HT1080 (cell line): ENCODE results near the gene PAK4. TPM values are rescaled to one million over a fixed set of nuclear protein-coding genes. Genes with fewer than 3 reads are reported as not detected.
A peak's percentile ranks its signal among the peaks of the same experiment; 100 is the strongest.
"Not testable (repeated sequence)": the region's sequence is repeated elsewhere in the genome, so short reads cannot be mapped to it uniquely, and the experiment has no call there.

ENCODE experiments used
- DNase-seq: peaks from one replicate; pipeline ENCODE4 v3.0.0-alpha.2; 2015; ENCODE audit warnings: low read depth
- polyA plus RNA-seq, 2 experiments: library from polyadenylated mRNA; depleted of rRNA; stranded (reverse); fragments of >200 nt; gene quantifications; 2 replicates each; pipeline ENCODE4 v1.2.3, GENCODE V29; 2015
- total RNA-seq: library from RNA; depleted of rRNA; stranded (reverse); fragments of >200 nt; shearing (Covaris generic); gene quantifications from 2 replicates; pipeline ENCODE4 v1.2.3, GENCODE V29; 2014; rRNA removed

PAK4 gene
- total RNA-seq: 8.0 and 13.0 TPM in 2 replicates
- 64.1 and 66.0 TPM in 2 replicates for polyA plus RNA-seq (2015; cell fraction: cytosol; rRNA removed)
- polyA plus RNA-seq (2015; cell fraction: nucleus; rRNA removed): 47.8 and 49.8 TPM in 2 replicates

DNA sequence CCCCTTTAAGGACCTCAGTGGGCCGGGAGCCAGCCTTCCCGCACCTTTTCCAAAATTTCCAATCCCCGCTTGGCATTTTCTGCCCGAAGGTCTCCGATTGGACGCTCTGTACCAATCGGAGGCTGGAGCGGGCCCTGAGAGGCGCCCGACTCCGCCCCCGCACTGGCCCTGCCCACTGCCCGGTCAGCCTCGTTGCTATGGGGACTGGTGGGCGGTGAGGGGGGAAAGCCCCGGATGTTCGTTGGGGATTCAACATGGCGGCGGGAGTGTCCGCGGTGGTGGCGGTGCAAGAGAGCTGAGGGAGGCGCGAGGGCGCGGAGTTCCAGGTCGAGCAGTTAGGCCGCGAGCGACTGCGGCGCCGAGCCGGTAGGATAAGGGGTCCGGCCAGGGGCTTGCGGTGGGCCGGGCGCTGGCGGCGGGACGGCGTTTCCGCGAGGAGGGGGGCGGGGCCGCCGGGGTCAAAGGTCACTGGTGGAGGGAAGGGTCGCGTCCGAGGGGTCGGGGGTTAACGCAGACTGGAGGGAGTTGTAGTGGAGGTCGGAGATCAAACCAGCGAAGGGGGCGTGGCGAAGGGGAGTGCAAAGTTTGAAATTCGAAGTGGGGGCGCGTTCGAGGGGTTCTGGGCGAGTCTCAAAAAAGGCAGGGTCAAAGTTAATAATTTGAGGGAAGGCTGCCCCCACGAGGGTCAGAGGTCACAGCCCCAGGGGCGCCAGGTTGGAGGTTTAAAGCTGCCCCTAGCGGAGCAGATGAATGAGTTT lies at the start of gene PAK4:
PAK4 (plus strand) TSS at position 233 of the 758 bp plus-strand sequence. CDS start 43,768 bp downstream, outside the sequence.
- DNase-seq: peak; percentile 97

DNA sequence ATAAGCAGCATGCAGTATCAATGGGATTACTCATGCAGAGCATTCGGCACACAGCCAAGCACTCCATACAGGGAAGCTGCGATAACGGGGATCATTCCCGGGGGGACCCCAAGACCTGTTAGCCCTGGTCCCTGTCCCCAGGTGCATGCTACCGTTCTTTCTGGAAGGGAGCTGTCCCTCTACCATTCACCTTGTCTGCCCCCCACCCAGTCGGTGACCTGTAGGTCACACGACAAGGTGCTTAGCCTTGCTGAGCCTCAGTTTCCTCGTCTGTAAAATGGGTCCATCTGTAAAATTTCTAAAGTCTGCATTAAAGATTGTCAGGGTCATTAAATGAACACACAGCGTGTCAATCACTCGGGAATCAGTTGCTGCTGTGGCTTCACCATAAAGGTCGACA lies 48.3 kb upstream of the PAK4 start:
- DNase-seq: no peak

DNA sequence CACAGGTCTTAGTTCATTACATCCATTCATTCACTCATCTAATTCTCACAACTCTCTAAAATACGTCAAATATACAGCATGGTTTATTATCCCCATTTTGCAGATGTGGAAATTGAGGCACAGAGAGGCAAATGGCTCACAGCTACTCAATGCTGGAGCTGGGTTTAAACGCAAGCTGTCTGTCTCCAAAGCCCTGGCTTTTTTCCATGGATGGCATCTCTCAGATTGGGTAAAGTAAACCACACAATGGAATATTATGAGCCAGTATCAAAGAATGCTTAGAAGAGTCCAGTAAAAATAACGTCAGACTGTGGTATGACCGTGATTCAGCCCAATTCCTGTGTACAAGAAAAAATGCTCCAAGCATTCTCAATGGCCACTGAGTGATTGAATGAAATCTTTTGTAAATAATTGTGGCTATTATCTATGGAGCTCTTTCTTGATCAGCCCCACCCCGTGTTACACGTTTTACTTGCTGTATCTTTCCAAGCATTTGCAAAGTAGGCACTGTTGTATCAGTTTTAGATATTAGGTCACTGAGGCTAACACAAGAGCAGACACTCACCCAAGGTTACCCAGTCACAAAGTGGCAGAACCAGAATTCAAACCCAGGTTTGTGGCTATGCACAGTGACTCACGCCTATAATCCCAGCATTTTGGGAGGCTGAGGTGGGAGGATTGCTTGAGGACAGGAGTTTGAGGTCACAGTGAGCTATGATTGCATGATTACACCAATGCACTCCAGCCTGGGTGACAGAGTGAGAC lies 47.0 kb upstream of the PAK4 start:
- DNase-seq: peak; percentile 99

DNA sequence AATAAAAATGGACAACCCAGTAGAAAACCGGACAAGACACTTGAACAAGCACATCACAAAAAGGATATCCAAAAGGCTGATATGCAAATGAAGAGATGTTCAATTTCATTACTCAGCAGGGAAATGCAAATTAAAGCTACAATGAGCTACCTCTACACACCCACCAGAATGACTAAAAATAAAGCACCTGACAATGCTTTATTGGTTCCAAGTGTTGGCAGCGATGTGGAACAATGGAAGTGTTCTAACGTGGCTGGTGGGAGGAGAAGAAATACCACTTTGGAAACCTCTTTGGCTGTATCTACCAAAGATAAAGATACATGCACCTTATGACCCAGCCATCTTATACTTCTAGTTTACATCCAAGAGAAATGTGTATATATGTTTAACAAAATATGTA lies 45.2 kb upstream of the PAK4 start:
- DNase-seq: no peak

DNA sequence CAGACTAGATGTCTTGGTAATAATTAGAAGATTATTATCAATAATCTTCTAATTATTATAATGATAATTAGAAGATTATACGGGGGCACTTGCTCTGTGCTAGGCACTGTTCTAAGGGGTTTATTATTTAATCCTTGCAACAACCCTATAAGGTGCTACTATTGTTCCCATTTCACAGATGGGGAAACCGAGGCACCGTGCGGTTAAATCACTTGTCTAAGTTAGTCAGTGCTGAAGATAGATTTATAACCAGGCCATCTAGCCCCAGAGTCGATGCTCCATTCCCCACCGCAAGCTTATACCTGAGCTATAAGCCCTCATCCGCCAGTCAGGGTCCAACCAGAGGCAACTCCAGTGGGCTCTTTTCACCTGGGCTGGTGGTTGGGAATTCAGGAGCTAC lies 43.4 kb upstream of the PAK4 start:
- DNase-seq: no peak

DNA sequence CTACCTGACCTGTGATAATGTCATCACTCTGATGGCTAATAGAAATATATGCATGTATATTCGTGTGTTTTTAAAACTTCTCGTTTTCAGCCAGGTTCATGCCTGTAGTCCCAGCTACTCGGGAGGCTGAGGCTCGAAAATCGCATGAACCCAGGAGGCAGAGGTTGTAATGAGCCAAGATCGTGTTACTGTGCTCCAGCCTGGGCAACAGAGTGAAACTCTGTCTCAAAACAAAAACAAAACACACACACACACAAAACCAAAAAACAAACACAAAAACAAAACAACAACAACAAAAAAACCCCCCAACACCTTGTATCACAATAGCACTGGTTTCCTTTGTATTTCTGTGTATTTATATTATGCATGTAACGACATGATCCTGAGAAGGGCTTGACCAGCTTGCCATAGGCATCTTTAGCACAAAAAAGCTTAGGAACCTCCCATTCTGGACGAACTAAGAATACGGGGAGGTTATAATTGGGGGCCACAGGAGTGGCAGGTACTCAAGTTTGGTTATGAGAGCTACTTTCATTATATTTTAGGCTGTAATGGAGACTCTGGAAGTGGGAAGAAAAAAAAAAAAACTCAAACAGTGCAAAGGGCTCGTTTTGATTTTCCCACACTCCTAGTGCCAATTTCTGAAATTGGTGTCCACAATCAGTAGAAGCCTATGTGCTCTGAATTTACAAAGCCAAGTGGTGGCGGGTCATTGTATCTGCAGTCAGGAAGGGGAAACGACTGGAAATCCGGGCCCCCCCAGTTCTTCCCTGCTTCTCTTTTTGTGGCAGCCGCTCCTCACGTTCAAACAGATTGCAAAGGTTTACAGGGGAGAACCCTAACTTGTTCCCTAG lies 42.6 kb upstream of the PAK4 start:
- DNase-seq: no peak

DNA sequence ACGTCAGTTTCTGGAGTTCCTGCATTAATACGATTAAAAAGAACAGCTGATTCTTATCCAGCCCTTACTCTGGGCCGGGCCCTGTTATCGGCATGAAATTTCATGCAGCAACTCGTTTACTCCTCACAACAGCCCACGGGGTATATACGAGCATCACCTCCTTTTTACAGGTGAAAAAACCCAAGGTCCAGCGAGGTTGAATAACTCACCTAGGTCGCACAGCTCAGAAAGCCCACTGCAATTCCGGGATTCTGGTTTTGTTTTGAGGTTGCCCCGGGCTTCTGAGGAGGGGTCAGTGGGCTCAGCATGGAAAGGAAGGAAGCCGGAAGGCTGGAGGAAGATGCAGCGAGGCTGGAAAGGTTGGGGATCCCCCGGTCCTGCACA lies 42.0 kb upstream of the PAK4 start:
- no peak for DNase-seq

DNA sequence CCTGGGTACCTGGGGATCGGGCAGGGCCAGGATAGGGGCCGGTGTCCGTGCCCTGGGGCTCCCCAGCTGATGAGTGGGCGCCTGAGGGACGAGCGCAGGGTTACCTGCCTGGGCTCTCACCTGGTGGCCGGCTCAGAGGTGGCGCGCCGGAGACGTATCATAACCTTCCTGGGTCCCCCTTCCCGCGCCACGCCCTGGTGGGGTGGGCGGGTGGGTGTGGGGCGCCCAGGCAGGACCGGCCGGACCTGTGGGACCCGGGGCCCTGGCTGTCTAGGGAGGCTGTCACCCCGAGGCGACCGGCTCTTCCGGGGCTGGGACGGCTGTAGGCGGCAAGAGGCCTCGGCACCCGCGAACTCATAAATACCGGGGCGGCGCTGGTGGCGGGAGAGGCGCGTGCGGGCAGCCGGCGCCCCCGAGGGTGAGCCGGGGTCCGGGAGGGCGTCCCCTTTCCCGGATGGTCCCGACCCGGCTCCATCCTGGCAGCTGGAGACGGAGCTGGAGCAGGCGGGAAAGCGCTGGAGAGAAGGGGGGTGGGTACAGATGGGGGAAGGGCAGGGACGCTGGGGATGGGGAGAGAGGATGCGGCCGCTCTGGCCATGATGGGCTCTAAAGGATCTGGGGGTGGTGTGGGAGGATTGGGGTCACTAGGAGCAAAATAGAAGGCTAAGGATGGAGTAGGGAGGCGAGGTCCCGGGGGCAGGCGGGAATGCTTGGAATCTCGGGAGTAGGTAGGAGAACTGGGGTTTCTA lies 41.4 kb upstream of the PAK4 start, which contains the start of gene ACP7:
ACP7 (plus strand) TSS at position 386 of the 749 bp plus-strand sequence. CDS start 902 bp downstream, outside the sequence.
- DNase-seq: no peak

DNA sequence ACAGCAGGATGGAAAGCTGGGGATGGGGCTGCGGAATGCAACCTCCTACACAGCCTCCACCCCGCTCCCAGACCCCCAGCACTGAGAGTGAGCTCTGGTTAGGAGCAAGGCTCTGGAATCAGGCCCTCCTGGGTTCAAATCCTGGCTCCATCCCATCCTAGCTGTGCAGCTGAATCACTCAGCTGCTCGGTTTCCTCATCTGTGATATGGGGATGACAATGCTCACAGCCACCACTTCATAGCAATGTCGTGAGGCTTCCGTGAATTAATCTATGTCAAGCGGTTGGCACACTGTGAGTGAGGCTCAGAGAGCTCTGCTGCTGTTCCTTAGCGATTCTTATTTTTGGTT lies 40.9 kb upstream of the PAK4 start:
- DNase-seq: no peak

DNA sequence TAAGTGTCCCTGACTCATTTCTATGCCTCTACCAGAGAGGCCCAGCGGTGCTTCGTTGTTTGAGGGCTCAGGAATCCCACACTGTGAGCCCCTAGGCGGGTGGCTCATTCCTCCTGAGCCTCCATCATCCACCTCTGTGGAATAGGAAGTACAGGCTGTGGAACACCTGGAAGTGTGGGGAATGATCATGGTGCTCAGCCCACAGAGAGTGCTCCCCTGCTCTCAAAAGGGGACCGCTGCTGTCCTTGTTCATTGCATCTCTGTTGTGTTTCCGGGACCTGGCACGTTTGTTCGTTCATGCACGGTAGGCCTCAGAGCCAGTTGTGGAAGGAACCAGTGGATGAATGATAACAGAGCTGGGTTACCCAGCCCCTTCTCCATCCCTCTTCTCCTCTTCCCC lies 40.2 kb upstream of the PAK4 start:
- DNase-seq: no peak

DNA sequence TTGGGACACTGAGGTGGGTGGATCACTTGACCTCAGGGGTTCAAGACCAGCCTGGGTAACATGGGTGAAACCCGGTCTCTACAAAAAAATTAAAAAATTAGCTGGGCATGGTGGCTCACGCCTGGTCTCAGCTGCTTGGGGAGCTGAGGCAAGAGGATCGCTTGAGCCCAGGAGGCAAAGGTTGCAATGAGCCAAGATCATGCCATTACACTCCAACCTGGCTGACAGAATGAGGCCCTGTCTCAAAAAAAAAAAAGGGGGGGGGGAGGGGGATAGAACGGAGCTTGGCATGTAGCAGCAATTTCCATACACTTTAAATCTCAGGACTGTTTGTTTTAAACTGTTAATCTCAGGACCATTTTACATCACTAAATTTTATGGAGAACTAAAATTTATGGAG lies 39.2 kb upstream of the PAK4 start:
- DNase-seq: no peak

DNA sequence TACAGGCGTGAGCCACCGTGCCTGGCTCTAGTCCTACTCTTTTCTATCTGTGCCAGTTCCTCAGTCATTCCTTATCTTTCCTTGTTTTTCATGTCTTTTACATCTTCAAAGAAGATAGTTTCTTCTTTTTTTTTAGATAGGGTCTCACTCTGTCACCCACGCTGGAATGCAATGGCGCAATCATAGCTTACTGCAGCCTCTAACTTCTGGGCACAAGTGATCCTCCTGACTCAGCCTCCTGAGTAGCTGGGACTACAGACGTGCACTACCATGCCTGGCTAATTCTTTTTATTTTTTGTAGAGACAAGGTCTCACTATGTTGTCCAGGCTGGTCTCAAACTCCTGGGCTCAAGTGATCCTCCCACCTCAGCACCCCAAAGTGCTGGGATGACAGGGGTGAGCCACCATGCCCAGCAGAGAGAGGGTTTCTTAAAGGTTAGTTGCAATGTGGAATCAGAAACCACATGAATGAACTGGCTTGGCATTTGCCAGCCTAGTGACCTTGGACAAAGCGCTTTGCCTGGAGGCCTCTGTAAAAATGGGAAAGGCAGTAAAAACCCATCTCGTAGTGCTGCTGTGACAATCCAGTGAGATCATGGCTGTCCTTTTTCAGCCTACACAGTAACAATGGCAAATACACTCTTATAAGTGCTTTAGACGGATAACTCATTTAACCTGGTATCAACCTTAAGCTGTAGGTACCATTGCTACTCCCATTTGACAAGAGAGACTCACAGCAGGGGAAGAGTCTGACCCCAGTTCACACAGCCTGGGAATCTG lies 37.5 kb upstream of the PAK4 start:
- no peak for DNase-seq

DNA sequence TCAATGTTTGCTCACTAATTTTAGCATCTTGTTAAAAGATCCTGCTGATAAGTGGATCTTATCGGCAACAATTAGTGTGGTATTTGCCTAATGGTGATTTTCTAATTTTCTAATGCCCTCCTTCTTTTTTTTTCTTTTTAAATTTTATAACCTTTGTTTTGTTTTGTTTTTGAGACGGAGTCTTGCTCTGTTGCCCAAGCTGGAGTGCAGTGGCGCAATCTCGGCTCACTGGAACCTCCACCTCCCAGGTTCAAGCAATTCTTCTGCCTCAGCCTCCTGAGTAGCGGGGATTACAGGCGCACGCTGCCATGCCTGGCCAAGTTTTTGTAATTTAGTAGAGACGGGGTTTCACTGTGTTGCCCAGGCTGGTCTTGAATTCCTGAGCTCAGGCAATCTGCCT lies 35.6 kb upstream of the PAK4 start:
- not testable (repeated sequence) for DNase-seq

DNA sequence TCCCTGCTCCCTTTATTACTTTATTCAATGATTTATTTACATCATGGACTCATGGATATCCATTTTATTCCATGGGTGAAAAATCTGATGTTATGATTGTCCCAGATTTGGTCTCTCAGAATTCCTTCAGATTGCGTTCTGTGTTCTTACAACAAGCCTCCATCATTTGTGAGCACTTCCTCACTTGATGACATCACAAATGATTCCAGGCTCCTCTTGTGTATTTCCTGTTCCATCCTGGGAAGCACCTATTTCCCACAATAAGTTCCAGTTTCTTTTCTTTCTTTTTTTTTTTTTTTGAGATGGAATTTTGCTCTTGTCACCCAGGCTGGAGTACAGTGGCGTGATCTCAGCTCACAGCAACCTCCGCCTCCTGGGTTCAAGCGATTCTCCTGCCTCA lies 34.7 kb upstream of the PAK4 start:
- no peak for DNase-seq

DNA sequence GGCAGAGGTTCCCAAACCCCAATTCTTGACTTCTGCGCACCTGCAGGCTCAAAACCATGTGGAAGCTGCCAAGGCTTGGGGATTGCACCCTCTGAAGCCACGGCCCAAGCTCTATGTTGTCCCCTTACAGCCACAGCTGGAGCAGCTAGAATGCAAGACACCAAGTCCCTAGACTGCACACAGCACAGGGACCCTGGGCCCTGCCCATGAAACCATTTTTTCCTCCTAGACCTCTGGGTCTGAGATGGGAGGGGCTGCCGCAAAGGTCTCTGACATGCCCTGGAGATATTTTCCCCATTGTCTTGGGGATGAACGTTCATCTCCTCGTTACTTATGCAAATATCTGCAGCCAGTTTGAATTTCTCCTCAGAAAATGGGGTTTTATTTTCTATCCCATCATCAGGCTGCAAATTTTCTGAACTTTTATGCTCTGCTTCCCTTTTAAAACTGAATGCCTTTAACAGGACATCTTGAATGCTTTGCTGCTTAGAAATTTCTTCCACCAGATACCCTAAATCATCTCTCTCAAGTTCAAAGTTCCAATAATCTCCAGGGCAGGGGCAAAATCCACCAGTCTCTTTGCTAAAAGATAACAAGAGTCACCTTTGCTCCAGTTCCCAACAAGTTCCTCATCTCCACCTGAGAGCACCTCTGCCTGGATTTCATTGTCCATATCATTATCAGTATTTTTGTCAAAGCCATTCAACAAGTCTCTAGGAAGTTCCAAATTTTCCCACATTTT lies 29.6 kb upstream of the PAK4 start:
- not testable (repeated sequence) for DNase-seq

DNA sequence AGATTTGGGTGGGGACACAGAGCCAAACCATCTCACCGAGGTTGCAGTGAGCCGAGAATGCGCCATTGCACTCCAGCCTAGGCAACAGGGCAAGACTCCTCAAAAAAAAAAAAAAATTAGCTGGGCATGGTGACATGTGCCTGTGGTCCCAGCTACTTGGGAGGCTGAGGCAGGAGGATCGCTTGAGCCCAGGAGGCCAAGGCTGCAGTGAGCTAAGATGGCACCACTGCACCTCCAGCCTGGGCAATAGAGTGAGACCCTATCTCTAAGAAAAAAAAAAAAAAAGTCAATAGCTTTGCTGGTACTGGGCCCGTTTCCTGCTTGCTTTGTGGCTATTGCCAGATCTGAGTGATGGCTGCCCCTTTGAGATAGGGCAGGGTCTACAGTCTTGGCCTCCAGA lies 28.3 kb upstream of the PAK4 start:
- DNase-seq: no peak

DNA sequence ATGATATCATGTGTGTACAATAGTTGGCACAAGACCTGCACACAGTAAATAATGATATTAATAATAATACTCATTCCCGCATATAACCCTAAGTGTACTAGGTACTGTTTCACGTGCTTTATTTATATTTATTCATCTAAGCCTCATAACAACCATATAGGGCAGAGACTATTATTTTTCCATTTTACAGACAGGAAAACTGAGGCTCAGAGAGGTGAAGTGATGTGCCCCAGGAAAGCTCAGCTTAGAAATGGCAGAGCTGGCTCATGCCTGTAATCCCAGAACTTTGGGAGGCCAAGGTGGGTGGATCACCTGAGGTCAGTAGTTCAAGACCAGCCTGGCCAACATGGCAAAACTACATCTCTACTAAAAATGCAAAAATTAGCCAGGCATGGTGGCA lies 27.9 kb upstream of the PAK4 start:
- DNase-seq: no peak

DNA sequence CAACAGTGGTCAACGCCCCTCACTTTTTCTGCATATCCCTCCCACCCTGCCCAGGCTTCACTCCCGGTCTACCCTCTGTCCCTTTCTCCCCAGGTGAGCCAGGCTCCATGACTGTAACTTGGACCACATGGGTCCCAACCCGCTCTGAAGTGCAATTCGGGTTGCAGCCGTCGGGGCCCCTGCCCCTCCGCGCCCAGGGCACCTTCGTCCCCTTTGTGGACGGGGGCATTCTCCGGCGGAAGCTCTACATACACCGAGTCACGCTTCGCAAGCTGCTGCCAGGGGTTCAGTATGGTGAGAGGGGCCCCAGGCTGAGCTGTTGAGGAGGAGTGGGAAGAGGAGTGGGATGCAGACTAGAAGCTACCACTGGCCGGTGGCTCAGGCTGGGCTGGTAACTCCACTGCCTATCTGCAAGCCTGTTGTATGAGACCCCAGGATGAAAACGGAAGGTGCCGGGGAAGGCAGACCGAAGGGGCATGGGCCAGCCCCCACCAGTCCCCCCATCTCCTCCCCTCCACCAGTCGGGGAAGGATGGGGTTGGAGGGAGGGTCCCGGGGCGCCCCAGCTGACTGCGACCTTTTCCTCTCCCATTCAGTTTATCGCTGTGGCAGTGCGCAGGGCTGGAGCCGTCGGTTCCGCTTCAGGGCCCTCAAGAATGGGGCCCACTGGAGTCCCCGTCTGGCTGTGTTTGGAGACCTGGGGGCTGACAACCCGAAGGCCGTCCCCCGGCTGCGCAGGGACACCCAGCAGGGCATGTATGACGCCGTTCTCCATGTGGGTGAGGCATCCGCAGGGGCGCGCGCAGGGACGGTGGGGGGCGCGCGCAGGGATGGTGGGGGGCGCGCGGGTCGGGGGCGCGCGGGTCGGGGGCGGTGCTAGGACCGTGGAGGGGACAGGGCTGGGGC lies 27.0 kb upstream of the PAK4 start:
- no peak for DNase-seq
